A673 (cell line): ENCODE data around the gene PMEPA1. TPM values are rescaled to one million over a fixed set of nuclear protein-coding genes. Genes with fewer than 3 reads are reported as not detected.

Experiments used
- BruUV-seq: library from RNA; stranded (reverse); fragments of 400-500 nt; replicated peaks from 2 replicates; lab custom pipeline; 2021; lab: Mats Ljungman, UMichigan
- CTCF ChIA-PET: fragments of 300-600 bp; sonication (Branson Sonifier 250); formaldehyde crosslinking; loops from one replicate; lab custom pipeline; 2022; ENCODE audit warnings: antibody characterized with exemption; lab: Charles Lee
- POLR2A ChIA-PET: fragments of 300-600 bp; sonication (Branson Sonifier 250); formaldehyde crosslinking; loops from one replicate; lab custom pipeline; 2022; ENCODE audit warnings: antibody characterized with exemption; ENCODE audit not compliant: low non-redundant PET; lab: Charles Lee
- DNase-seq: peaks from one replicate; pipeline ENCODE4 v3.0.0-alpha.2; 2015; ENCODE audit warnings: low spot score
- H3K27ac ChIP-seq: fragments of 200-600 bp; sonication (generic); 2 replicates; pipeline ENCODE4 v1.5.1; 2016; ENCODE audit warnings: mixed run types, low read depth, mild to moderate bottlenecking, mixed read lengths, antibody characterized with exemption, low read length; ENCODE audit not compliant: poor library complexity, severe bottlenecking
- H3K27me3 ChIP-seq: fragments of 200-600 bp; sonication (generic); replicated peaks from 2 replicates; pipeline ENCODE4 v1.6.1; 2017; ENCODE audit warnings: mixed run types, low read depth, mild to moderate bottlenecking, mixed read lengths, antibody characterized with exemption, low read length; ENCODE audit not compliant: insufficient read depth, poor library complexity
- H3K36me3 ChIP-seq: fragments of 200-600 bp; sonication (generic); 2 replicates; pipeline ENCODE4 v1.6.1; 2016; ENCODE audit warnings: mixed run types, mild to moderate bottlenecking, mixed read lengths, antibody characterized with exemption, low read length; ENCODE audit not compliant: insufficient read depth, poor library complexity, severe bottlenecking
- H3K4me1 ChIP-seq: fragments of 200-600 bp; sonication (generic); 2 replicates; pipeline ENCODE4 v1.6.1; 2017; ENCODE audit warnings: mixed run types, mild to moderate bottlenecking, mixed read lengths, antibody characterized with exemption, low read length; ENCODE audit not compliant: insufficient read depth, poor library complexity, severe bottlenecking
- H3K4me3 ChIP-seq: fragments of 200-600 bp; sonication (generic); 2 replicates; pipeline ENCODE4 v1.5.1; 2016; ENCODE audit warnings: low read depth, mixed run types, mild to moderate bottlenecking, mixed read lengths, low read length; ENCODE audit not compliant: poor library complexity, severe bottlenecking
- H3K9me3 ChIP-seq: fragments of 200-600 bp; sonication (generic); 2 replicates; pipeline ENCODE4 v1.6.1; 2016; ENCODE audit warnings: mixed run types, low read depth, mild to moderate bottlenecking, mixed read lengths, antibody characterized with exemption, low read length; ENCODE audit not compliant: poor library complexity, severe bottlenecking
- EZH2 ChIP-seq: fragments of 200-600 bp; sonication (generic); IDR thresholded peaks from 2 replicates; pipeline ENCODE4 v1.6.1; 2017; ENCODE audit warnings: borderline replicate concordance, low read depth, mild to moderate bottlenecking, mixed read lengths, antibody characterized with exemption, low read length; ENCODE audit not compliant: poor library complexity, severe bottlenecking
- intact Hi-C: fragments of 100-400 bp; cut with micrococcal nuclease; formaldehyde crosslinking; loops from one replicate; pipeline ENCODE4 v1.10.0; 2022; ENCODE audit not compliant: unreplicated experiment
- total RNA-seq: library from RNA; stranded (reverse); gene quantifications from 2 replicates; pipeline ENCODE4 v1.2.3, GENCODE V29; 2021
- TF ChIP-seq, protein P1 (sequence below): fragments of 300-800, 200-600 bp; sonication (generic); conservative IDR thresholded peaks from 2 replicates; pipeline ENCODE4 v1.5.1; 2017; ENCODE audit warnings: low read depth, mild to moderate bottlenecking, antibody characterized with exemption, low read length, moderate library complexity, mixed read lengths

PMEPA1 gene
- total RNA-seq, 1 experiment from 2014 or later, result 9.7 TPM

DNA sequence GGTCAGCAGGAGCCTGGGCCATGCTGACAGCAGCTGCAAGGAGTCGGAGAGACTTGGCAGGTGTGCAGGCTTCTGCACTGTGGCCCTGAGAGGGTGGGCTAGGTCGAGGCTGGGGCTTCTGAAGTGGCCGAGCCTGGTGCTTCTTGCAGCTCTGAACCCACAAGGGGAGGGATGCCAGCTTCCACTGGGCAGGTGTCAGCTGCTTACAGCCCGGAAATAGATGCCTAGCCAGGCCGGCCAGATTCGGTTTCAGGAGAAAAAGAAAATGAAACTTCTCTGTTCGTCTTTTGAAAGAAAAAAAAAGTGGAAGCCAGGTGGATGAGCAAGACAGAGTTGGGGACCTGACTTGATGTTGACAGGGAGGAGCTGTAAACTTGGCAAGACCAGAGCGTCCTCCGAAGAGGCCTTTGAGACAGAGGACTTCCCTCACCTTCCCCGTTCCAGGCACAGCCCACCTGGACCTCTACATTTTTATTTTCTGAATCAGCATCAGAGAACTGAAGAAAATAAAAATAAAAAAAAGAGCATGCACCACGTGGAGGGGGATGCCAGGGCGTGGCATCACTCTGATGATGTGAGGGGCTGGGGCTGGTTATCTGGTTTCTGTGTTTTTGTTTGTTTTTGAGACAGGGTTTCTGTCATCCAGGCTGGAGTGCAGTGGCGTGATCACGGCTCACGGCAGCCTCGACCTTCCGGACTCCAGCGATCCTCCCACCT is 89.4 kb downstream of the PMEPA1 start, which contains the start of gene ZBP1:
Gene ZBP1 (minus strand): TSS at position 153 of the 717 bp plus-strand sequence. CDS start 131 bp downstream, at position 22.
- no peak for TF ChIP-seq EZH2
- TF ChIP-seq, protein P1, sequence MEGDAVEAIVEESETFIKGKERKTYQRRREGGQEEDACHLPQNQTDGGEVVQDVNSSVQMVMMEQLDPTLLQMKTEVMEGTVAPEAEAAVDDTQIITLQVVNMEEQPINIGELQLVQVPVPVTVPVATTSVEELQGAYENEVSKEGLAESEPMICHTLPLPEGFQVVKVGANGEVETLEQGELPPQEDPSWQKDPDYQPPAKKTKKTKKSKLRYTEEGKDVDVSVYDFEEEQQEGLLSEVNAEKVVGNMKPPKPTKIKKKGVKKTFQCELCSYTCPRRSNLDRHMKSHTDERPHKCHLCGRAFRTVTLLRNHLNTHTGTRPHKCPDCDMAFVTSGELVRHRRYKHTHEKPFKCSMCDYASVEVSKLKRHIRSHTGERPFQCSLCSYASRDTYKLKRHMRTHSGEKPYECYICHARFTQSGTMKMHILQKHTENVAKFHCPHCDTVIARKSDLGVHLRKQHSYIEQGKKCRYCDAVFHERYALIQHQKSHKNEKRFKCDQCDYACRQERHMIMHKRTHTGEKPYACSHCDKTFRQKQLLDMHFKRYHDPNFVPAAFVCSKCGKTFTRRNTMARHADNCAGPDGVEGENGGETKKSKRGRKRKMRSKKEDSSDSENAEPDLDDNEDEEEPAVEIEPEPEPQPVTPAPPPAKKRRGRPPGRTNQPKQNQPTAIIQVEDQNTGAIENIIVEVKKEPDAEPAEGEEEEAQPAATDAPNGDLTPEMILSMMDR, result no peak

DNA sequence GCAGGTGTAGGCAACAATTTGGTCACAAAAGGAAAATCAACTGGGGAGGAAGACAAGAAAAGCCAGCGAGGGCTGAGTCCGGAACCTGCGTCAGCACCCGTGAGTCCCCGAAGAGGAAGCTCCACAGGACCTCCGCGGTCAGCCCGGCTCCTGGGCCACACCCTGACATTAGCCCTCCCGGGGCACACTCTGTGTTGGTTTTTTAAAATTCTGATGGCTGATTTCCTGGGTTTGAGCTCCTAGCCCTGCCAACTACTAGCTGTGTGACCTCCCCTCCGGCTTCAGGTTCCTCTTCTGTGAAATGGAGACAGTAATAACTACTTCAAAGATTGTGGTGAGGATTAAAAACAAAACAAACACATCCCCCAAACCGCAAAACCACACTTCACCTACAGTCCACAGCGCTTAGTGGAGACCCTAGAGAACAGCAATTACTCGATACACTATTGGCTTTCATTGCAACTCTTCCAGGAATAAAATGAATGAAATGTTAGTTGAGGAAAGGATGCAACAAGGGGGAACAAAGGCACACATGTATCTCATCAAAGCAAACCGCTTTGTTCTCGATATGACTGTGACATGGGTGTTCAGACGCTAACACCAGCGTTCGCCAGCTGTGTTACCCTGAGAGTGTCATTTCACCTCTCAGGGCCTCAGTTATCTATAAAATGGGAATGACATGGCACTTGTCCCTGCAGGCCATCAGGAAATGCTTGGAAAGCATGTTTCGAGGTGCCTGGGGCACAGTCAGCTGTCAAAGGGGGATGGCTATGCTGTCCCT is 90.6 kb downstream of the PMEPA1 start:
- POLR2A ChIA-PET, result no interaction called here
- intact Hi-C loops, result no loop called here
- CTCF ChIA-PET, result no interaction called here
- Histone ChIP-seq H3K4me3 (no peak overlapping the region), H3K4me1 (no peaks in the 10 kb centered on the region), H3K27me3 (no peaks in the 10 kb centered on the region), H3K36me3 (no peaks in the 10 kb centered on the region), H3K27ac (no peak overlapping the region), H3K9me3 (no peaks in the 10 kb centered on the region)
- no peak for DNase-seq
- BruUV-seq, result no TSS peak
- TF ChIP-seq EZH2, result no peak
- TF ChIP-seq, protein P1, result no peak

More for the DNA sequence above, 89.4 kb downstream of the PMEPA1 start, which contains the start of gene ZBP1:
- DNase-seq, result no peak
- Histone ChIP-seq H3K4me3 (no peak within 1 kb of the TSS), H3K9me3 (no peaks in the 10 kb centered on the region), H3K27ac (no peak within 1 kb of the TSS), H3K36me3 (no peaks in the 10 kb centered on the region), H3K4me1 (no peaks in the 10 kb centered on the region), H3K27me3 (no peaks in the 10 kb centered on the region)
- CTCF ChIA-PET, result no interaction called here
- POLR2A ChIA-PET, result no interaction called here
- intact Hi-C loops, result loop anchor here (10.0 kb wide), 1 partner anchor 554 kb away; no protein-coding TSS in a partner anchor
- BruUV-seq, result no TSS peak

DNA sequence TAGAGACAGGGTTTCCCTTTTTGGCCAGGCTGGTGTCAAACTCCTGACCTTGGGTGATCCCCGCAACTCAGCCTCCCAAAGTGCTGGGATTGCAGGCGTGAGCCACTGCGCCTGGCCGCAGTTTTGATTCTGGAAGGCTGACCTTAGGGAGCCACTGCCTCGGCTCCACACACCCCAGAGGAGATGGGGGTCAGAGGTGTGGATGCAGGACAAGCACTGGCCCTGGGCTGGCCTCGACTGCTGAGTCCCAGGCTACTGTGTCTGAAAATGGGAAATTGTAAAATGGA is 91.1 kb downstream of the PMEPA1 start:
- TF ChIP-seq, protein P1, result no peak
- TF ChIP-seq EZH2, result no peak
- POLR2A ChIA-PET, result no interaction called here
- H3K36me3 ChIP-seq, result no peaks in the 10 kb centered on the region
- no peak for DNase-seq
- no peak overlapping the region for H3K4me3 ChIP-seq
- H3K27ac ChIP-seq, result no peak overlapping the region
- intact Hi-C loops, result no loop called here
- no TSS peak for BruUV-seq
- H3K9me3 ChIP-seq, result no peaks in the 10 kb centered on the region
- CTCF ChIA-PET, result no interaction called here
- H3K27me3 ChIP-seq, result no peaks in the 10 kb centered on the region
- H3K4me1 ChIP-seq, result no peaks in the 10 kb centered on the region
